Tibial artery (tissue), 4 donors: Measurements from ENCODE around the gene TNKS1BP1.

ENCODE experiments used
- DNase-seq, 2 donors: peaks; one replicate each; pipeline ENCODE4 v3.0.0-alpha.2; 2019
- H3K27ac ChIP-seq, 2 donors: fragments of 200-600 bp; sonication (generic) in 1 of 2; 1 replicate in 1 of 2; 2 replicates in 1 of 2; pipeline ENCODE4 v1.5.1; 2018 to 2019; ENCODE audit warnings: mild to moderate bottlenecking in 1 of 2
- H3K27me3 ChIP-seq, 2 donors: fragments of 200-600 bp; sonication (generic) in 1 of 2; one replicate each; pipeline versions ENCODE4 v1.5.1 to v1.6.0; 2016 to 2019
- H3K36me3 ChIP-seq, 3 donors: fragments of 200-600 bp; sonication (generic) in 2 of 3; one replicate each; pipeline ENCODE4 v1.5.1; 2016 to 2019; ENCODE audit warnings: mild to moderate bottlenecking in 2 of 3
- H3K4me1 ChIP-seq, 4 donors: fragments of 200-600 bp; sonication (generic) in 2 of 4; 1 replicate in 3 of 4; 2 replicates in 1 of 4; pipeline ENCODE4 v1.5.1; 2016 to 2019
- H3K4me3 ChIP-seq, 2 donors: fragments of 200-600 bp; sonication (generic) in 1 of 2; 1 replicate in 1 of 2; 2 replicates in 1 of 2; pipeline ENCODE4 v1.5.1; 2018 to 2019; ENCODE audit warnings: mild to moderate bottlenecking in 2 of 2
- H3K9me3 ChIP-seq, 3 donors: fragments of 200-600 bp; sonication (generic) in 1 of 3; one replicate each; pipeline ENCODE4 v1.5.1; 2016 to 2019
- intact Hi-C: fragments of 100-400 bp; cut with DNase I; formaldehyde crosslinking; loops from one replicate; pipeline ENCODE4 v1.15.0; 2023; ENCODE audit warnings: low total_unique reads
- TF ChIP-seq, protein P1 (sequence below), 2 experiments: fragments of 200-600 bp in 1 of 2; fragments of 450-650 bp in 1 of 2; IDR thresholded peaks; one replicate each; pipeline ENCODE4 v1.5.1; 2017 to 2019; ENCODE audit warnings: antibody characterized with exemption in 2 of 2, mild to moderate bottlenecking in 1 of 2, moderate library complexity in 1 of 2

The TNKS1BP1 gene

DNA sequence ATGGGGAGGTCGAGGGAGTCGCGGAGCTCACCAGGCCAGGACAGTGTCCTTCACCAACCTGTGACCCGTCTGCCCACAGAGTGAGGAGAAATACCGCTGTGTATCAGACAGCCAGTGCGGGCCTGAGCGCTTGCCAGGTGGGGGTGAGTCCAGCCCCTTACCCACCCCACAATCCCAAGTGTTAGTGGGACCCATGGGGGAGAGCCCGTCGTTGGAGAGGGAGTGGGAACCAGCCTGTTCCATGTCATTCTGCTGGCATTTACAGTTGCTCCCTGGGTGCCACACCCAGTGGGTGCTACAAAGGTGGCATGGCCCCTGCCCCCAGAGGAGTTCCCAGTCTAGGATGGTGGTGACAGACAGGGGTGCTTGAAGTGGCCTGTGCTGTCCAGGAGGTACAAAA lies 22.6 kb upstream of the TNKS1BP1 start:
- no peak for DNase-seq
- H3K9me3 ChIP-seq, result no peaks in the 10 kb centered on the region
- no peaks in the 10 kb centered on the region for H3K36me3 ChIP-seq
- peaks cover 0 to 4% of the 10 kb centered on the region in 2 donors for H3K27me3 ChIP-seq
- TF ChIP-seq, protein P1, sequence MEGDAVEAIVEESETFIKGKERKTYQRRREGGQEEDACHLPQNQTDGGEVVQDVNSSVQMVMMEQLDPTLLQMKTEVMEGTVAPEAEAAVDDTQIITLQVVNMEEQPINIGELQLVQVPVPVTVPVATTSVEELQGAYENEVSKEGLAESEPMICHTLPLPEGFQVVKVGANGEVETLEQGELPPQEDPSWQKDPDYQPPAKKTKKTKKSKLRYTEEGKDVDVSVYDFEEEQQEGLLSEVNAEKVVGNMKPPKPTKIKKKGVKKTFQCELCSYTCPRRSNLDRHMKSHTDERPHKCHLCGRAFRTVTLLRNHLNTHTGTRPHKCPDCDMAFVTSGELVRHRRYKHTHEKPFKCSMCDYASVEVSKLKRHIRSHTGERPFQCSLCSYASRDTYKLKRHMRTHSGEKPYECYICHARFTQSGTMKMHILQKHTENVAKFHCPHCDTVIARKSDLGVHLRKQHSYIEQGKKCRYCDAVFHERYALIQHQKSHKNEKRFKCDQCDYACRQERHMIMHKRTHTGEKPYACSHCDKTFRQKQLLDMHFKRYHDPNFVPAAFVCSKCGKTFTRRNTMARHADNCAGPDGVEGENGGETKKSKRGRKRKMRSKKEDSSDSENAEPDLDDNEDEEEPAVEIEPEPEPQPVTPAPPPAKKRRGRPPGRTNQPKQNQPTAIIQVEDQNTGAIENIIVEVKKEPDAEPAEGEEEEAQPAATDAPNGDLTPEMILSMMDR (IDR thresholded peaks at IDR 0.05), result no peak
- intact Hi-C loops, result loop anchor here (10.0 kb wide), 1 partner anchor 87 kb away; no protein-coding TSS in a partner anchor
- H3K27ac ChIP-seq, result no peak overlapping the region
- H3K4me1 ChIP-seq, result peaks cover 0 to 9% (median 4%) of the 10 kb centered on the region in 4 donors
- H3K4me3 ChIP-seq, result no peak overlapping the region

DNA sequence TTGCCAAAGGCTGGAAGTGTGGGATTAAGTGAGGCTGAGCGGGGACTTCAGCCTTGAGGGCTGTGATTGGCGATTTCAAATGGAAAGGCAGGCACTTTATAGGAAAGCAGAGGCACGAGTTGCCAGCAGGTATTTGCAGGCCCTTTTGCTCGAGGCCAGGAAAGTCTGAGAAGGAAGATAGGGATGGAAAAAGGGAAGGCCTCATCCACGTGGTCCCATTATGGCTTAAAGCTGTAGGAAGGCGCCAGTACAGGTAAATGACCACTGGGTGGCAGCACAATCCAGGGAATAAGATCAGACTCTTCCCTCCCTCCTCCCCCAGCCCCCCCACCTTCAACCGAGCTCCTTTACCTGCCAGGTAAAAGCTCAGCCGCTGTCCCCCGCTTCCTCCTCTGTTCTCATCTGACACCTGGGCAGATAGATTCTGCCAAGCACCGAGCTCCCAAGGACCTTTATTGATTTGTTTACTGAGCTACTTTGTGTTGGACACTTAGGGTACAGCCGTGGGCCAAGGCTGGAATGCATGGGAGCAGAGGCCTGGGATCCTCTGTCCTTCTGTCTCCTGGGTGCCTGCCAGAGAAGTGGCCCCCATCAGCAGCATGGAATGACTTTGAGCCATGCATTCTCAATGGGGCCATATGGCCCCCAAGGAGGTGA lies 20.9 kb upstream of the TNKS1BP1 start:
- no peaks in the 10 kb centered on the region for H3K36me3 ChIP-seq
- H3K27ac ChIP-seq, result no peak overlapping the region
- peak in 1 of 2 donors; percentile 74 for DNase-seq
- H3K27me3 ChIP-seq, result peaks cover 0 to 4% of the 10 kb centered on the region in 2 donors
- intact Hi-C loops, result loop anchor here (10.0 kb wide), 1 partner anchor 89 kb away; no protein-coding TSS in a partner anchor
- H3K4me1 ChIP-seq, result peaks cover 0 to 9% (median 4%) of the 10 kb centered on the region in 4 donors
- H3K4me3 ChIP-seq, result no peak overlapping the region
- TF ChIP-seq, protein P1 (IDR thresholded peaks at IDR 0.05), result peak; percentile 57 to 75
- H3K9me3 ChIP-seq, result no peaks in the 10 kb centered on the region

DNA sequence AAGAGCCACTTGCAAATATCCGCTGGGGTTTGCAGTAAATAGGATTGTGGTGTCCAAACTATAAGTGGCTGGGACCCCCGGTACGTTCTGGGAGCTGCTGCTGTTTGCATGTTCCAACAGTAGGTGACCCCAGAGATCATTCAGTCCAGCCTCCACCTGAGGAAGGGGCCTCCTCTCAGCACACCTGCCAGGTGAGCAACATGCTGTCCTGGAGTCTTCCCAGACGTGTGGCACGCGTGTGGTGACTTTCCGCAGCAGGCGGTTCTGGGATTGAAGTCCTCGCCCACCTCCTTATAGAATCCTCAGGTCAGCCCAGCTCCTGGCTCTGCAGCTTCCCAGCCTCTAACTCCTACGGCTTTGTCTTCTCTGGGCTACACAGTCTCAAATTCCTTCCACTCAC lies 20.1 kb upstream of the TNKS1BP1 start:
- no peaks in the 10 kb centered on the region for H3K36me3 ChIP-seq
- no peak overlapping the region for H3K4me3 ChIP-seq

DNA sequence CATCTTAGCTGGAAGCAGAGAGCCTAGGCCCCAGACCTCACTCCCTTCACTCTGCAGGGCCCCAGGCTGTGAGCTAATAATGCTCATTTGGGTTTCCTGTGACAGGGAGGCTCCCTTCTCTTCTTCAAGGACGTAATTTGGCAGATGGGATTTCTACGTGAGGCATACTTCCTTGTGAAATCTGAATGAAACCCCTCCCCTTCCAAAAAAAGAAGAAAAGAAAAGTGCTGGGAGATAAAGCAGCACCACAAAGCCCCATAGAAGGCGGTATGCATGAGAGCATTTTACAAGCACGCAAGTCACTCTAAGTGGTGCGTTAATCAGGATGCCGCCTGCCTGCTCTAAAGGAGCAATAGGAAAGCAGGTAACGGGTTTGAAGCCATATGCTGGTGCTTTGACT lies 19.1 kb upstream of the TNKS1BP1 start:
- no peak overlapping the region for H3K27ac ChIP-seq
- peaks cover 0 to 3% (median 0%) of the 10 kb centered on the region in 4 donors for H3K4me1 ChIP-seq
- no peaks in the 10 kb centered on the region for H3K36me3 ChIP-seq
- H3K4me3 ChIP-seq, result no peak overlapping the region
- DNase-seq, result no peak
- H3K27me3 ChIP-seq, result peaks cover 0 to 9% of the 10 kb centered on the region in 2 donors
- no peaks in the 10 kb centered on the region for H3K9me3 ChIP-seq
- intact Hi-C loops, result loop anchor here (10.0 kb wide), 1 partner anchor 91 kb away; no protein-coding TSS in a partner anchor
- TF ChIP-seq, protein P1 (IDR thresholded peaks at IDR 0.05), result no peak

More for the DNA sequence above, 20.1 kb upstream of the TNKS1BP1 start:
- DNase-seq, result no peak
- intact Hi-C loops, result loop anchor here (10.0 kb wide), 1 partner anchor 90 kb away; no protein-coding TSS in a partner anchor
- Histone ChIP-seq H3K4me1 (peaks cover 0 to 6% (median 2%) of the 10 kb centered on the region in 4 donors), H3K27ac (no peak overlapping the region), H3K27me3 (peaks cover 0 to 4% of the 10 kb centered on the region in 2 donors), H3K9me3 (no peaks in the 10 kb centered on the region)
- TF ChIP-seq, protein P1 (IDR thresholded peaks at IDR 0.05), result no peak

DNA sequence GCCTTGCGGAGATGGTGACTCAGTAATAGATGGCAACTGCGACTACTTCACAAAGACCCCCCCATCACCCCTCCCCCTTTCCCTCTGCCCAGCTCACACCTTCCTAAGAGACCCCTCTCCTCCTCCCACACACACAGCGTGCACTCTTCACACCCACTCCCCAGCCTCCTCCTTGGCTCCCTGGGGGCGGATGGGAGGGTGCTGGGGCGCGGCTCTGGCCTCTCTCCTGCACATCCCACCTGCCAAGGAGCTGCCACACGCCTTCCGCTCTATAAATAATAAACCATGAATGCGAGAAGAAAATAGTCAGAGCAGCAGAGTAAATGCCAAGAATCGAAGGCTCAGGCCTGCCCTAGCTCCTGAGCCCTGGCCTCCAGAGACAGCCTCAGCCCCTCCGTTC lies 17.9 kb upstream of the TNKS1BP1 start:
- no peak overlapping the region for H3K4me3 ChIP-seq
- TF ChIP-seq, protein P1 (IDR thresholded peaks at IDR 0.05), result no peak
- intact Hi-C loops, result loop anchor here (10.0 kb wide), 1 partner anchor 92 kb away; no protein-coding TSS in a partner anchor
- H3K4me1 ChIP-seq, result peaks cover 0 to 3% (median 0%) of the 10 kb centered on the region in 4 donors
- no peak for DNase-seq
- H3K9me3 ChIP-seq, result no peaks in the 10 kb centered on the region
- H3K27ac ChIP-seq, result no peak overlapping the region
- H3K27me3 ChIP-seq, result peaks cover 0 to 20% of the 10 kb centered on the region in 2 donors
- no peaks in the 10 kb centered on the region for H3K36me3 ChIP-seq
